ENCODE results near the gene CIAO1. TPM values are rescaled to one million over a fixed set of nuclear protein-coding genes. Genes with fewer than 3 reads are reported as not detected.

Gene CIAO1
- total and polyA plus RNA-seq, 2 of the 13 experiments (the other 11 are each of a cell fraction or from before 2014, with no cell fraction given), result 99.3 to 120 TPM

DNA sequence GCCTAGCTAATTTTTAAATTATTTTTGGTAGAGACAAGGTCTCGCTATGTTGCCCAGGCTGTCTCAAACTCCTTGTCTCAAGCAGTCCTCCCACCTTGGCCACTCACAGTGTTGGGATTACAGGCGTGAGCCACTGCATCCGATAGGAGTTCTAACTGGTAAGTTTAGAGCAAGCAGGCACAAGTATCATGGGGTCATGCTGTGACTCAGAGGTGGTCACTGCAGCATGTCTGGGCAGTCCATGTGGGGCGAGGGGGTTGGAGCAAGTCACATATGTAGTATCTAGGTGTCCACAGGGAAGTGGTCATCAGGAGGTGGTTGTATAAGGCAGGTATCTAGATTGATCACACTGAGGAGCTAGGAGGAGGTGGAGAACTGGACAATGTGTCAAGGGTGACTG lies 34.7 kb upstream of the CIAO1 start:
- TF ChIP-seq, protein P1, sequence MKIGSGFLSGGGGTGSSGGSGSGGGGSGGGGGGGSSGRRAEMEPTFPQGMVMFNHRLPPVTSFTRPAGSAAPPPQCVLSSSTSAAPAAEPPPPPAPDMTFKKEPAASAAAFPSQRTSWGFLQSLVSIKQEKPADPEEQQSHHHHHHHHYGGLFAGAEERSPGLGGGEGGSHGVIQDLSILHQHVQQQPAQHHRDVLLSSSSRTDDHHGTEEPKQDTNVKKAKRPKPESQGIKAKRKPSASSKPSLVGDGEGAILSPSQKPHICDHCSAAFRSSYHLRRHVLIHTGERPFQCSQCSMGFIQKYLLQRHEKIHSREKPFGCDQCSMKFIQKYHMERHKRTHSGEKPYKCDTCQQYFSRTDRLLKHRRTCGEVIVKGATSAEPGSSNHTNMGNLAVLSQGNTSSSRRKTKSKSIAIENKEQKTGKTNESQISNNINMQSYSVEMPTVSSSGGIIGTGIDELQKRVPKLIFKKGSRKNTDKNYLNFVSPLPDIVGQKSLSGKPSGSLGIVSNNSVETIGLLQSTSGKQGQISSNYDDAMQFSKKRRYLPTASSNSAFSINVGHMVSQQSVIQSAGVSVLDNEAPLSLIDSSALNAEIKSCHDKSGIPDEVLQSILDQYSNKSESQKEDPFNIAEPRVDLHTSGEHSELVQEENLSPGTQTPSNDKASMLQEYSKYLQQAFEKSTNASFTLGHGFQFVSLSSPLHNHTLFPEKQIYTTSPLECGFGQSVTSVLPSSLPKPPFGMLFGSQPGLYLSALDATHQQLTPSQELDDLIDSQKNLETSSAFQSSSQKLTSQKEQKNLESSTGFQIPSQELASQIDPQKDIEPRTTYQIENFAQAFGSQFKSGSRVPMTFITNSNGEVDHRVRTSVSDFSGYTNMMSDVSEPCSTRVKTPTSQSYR (CRISPR knock-in tag; IDR thresholded peaks at IDR 0.05; ENCODE audit: borderline replicate concordance), result no peak
- TF ChIP-seq TBL1XR1 (IDR thresholded peaks at IDR 0.05; ENCODE audit: borderline replicate concordance, low read length, partially characterized antibody) (no peak), ZNF512B (CRISPR knock-in tag; IDR thresholded peaks at IDR 0.05; ENCODE audit: borderline replicate concordance) (no peak), SAP130 (CRISPR knock-in tag; IDR thresholded peaks at IDR 0.05; ENCODE audit: low read depth) (no peak), ZNF678 (CRISPR knock-in tag; IDR thresholded peaks at IDR 0.05) (no peak)
- BruUV-seq (replicated peaks), result no TSS peak
- no peaks in the 10 kb centered on the region for H3K4me1 ChIP-seq (ENCODE audit: insufficient read depth, low read length)
- ChIA-PET CTCF (ENCODE audit: low intra/inter-chr PET ratio, low total read pairs) (no interaction called here), POLR2A (no interaction called here)
- no peaks in the 10 kb centered on the region for H3K79me2 ChIP-seq (ENCODE audit: insufficient read depth, low read length)
- WGBS (ENCODE audit: low lambda C conversion rate), result 98% methylated on average over 4 of the region's 4 CpGs
- no peak overlapping the region for H3K9ac ChIP-seq (ENCODE audit: insufficient read depth, low read depth, low read length)
- H2AFZ ChIP-seq (ENCODE audit: low read length), result no peak overlapping the region
- no peak for DNase-seq (ENCODE audit: low spot score)
- no peaks in the 10 kb centered on the region for H3K9me3 ChIP-seq (ENCODE audit: low read length)
- in situ Hi-C loops (cut with HindIII; ENCODE audit: extremely low pct_ligation_motif_present, low pct_unique_long_range_greater_than_20kb), result no loop called here
- no peak overlapping the region for H3K27ac ChIP-seq (ENCODE audit: extremely low read length, insufficient read depth, low read length)
- no peaks in the 10 kb centered on the region for H4K20me1 ChIP-seq (ENCODE audit: insufficient read depth, low read length)
- no peak for ATAC-seq
- H3K27me3 ChIP-seq (ENCODE audit: control insufficient read depth in 1 of 2, insufficient read depth in 2 of 2, low read length in 2 of 2), result no peaks in the 10 kb centered on the region
- H3K4me3 ChIP-seq (replicated peaks in 1 of 3; ENCODE audit: insufficient read depth in 1 of 3, low read depth in 2 of 3, low read length in 3 of 3), result no peak overlapping the region
- peaks cover 0 to 2% of the 10 kb centered on the region in 2 experiments; a peak in 1 of 5 replicates for H3K36me3 ChIP-seq (replicated peaks in 1 of 2; ENCODE audit: control insufficient read depth in 1 of 2, insufficient read depth in 2 of 2, low read length in 2 of 2)
- H3K4me2 ChIP-seq (ENCODE audit: low read depth, low read length), result no peak overlapping the region
- FAIRE-seq, result no peak
- intact Hi-C loops (cut with micrococcal nuclease; ENCODE audit: unreplicated experiment), result no loop called here

All from HepG2 (cell line).